ENCODE results near the gene LRP1B.

The LRP1B gene

DNA sequence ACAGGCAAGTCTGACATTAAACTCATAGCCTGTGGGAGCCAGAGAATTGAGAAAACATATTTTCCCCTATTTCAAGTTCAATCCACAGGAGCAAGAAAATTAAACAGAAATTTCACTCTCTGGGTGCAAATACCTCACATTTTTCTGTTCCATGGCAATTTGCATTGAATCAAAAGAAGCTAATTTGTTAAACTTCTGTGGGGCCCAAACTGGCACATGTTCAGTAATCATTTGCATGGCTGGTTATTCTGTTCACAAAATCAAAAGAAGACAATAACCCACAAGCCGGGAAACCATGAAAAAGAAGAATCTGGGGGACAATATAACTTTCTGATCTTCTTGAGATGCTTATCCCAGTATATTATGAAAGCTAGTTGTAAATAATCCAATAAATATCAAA, 363.1 kb downstream of the LRP1B start:
- TF ChIP-seq, protein P1, sequence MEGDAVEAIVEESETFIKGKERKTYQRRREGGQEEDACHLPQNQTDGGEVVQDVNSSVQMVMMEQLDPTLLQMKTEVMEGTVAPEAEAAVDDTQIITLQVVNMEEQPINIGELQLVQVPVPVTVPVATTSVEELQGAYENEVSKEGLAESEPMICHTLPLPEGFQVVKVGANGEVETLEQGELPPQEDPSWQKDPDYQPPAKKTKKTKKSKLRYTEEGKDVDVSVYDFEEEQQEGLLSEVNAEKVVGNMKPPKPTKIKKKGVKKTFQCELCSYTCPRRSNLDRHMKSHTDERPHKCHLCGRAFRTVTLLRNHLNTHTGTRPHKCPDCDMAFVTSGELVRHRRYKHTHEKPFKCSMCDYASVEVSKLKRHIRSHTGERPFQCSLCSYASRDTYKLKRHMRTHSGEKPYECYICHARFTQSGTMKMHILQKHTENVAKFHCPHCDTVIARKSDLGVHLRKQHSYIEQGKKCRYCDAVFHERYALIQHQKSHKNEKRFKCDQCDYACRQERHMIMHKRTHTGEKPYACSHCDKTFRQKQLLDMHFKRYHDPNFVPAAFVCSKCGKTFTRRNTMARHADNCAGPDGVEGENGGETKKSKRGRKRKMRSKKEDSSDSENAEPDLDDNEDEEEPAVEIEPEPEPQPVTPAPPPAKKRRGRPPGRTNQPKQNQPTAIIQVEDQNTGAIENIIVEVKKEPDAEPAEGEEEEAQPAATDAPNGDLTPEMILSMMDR (IDR thresholded peaks at IDR 0.05; ENCODE audit: control insufficient read depth, extremely low read depth, insufficient read depth): no peak
- DNase-seq (ENCODE audit: low read depth): no peak
- H3K4me3 ChIP-seq (ENCODE audit: low read depth, low read length): no peak overlapping the region

DNA sequence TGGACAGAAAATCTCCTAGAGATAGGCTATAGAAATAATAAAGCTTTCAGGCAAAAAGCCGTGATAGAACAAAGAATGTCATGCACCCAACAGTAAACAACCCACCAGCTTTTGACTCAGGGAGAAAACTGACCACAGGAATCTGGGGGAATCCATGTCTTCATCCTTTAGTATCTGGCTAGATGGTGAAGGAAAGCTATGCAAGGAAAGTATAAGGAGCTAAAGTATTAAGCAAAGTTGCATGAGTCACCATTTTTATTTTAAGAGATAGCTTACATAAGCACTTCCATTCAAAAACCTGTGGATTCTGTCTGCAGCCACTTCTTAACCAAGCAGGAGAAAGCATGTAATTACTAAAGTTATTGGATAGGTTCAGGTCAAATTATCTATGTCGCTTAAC, 363.8 kb downstream of the LRP1B start:
- TF ChIP-seq, protein P1 (IDR thresholded peaks at IDR 0.05; ENCODE audit: control insufficient read depth, extremely low read depth, insufficient read depth): no peak
- no peak for DNase-seq (ENCODE audit: low read depth)
- no peak overlapping the region for H3K4me3 ChIP-seq (ENCODE audit: low read depth, low read length)

DNA sequence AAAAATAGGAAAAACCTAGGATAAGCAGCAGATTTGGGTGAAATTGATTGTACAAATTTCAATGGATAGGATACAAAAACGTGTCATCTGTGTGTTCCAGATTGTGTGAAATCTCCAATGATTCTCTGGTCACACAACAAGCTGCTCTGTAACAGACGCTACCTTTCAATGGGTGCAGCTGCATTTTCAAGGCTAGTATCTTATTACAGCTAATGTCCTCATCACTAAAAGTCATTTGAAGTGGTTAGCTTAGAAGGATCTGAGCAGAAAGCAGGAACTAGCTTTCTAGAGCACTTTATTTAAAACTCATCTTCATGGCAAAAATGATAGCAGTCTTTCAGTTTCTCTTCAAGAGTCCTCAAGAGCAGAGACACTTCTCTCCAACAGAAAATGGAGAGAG, 364.6 kb downstream of the LRP1B start:
- no peak for DNase-seq (ENCODE audit: low read depth)
- H3K4me3 ChIP-seq (ENCODE audit: low read depth, low read length): no peak overlapping the region
- TF ChIP-seq, protein P1 (IDR thresholded peaks at IDR 0.05; ENCODE audit: control insufficient read depth, extremely low read depth, insufficient read depth): no peak

DNA sequence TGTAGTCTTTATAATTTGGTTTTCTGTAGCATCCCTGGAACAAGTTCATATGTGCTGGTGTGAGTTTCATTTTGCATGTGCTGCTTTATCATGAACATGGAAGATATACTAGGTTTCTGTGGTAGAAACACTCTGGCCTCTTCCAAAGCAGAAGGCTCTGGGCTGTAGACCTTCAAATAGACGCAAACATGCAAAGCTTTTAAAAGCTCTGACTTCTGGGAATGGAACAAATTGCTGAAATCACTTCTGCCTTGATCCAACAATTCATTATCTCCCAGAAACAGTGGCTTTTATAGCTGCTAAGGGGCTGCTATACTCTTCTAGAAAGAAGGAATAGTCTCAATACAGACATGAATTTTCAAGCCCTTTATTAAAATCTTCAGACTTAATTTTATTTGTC, 382.2 kb downstream of the LRP1B start:
- TF ChIP-seq, protein P1 (IDR thresholded peaks at IDR 0.05; ENCODE audit: control insufficient read depth, extremely low read depth, insufficient read depth): no peak
- no peak for DNase-seq (ENCODE audit: low read depth)
- H3K4me3 ChIP-seq (ENCODE audit: low read depth, low read length): no peak overlapping the region

DNA sequence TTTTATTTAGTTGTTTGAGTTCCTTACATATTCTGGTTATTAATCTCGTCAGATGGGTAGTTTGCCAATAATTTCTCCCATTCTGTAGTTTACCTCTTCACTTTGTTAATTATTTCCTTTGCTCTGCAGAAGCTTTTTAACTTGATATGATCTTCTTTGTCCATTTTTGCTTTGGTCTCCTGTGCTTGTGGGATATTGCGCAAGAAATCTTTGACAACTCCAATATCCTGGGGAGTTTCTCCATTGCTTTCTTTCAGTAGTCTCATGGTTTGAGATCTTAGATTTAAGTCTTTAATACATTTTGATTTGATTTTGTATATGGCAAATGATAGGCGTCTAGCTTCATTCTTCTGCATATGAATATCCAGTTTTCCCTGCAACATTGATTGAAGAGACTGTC, 389.2 kb downstream of the LRP1B start:
- no peak for DNase-seq (ENCODE audit: low read depth)
- TF ChIP-seq, protein P1 (IDR thresholded peaks at IDR 0.05; ENCODE audit: control insufficient read depth, extremely low read depth, insufficient read depth): no peak
- H3K4me3 ChIP-seq (ENCODE audit: low read depth, low read length): no peak overlapping the region

DNA sequence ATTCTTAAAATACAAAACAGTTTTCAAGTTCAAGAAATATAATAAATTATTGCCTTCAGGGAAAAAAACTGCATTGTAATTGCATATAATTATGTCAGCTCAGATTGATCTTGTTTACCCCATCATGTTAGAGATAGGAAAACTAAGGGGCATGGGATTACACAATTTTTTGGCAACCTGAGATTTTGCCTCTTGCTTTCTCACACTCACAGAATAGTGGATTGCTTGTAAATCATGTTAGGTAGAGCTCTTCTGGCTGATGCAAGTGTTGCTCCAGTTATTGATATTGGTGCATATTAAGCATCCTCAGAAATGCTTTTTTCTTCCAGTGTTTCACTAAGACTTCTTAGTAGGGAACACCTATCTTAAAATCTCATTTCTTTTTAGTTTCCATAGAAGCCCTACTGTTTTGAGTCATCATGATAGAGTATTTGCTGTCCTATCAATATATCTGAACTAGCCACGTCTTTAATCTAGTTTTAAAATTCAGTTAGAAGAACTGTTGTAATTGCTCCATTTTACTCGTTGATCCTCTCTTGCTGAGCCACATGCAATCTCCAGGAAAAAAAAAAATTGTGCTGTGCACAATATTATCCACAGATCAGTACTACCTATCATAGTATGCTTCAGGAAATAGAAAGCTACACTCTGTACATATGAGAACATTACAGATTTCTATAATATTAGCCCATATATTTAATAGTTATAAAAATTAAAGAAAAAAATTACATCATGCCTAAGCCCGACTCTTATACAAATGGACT, 393.1 kb downstream of the LRP1B start:
- TF ChIP-seq, protein P1 (IDR thresholded peaks at IDR 0.05; ENCODE audit: control insufficient read depth, extremely low read depth, insufficient read depth): no peak
- H3K4me3 ChIP-seq (ENCODE audit: low read depth, low read length): no peak overlapping the region
- DNase-seq (ENCODE audit: low read depth): no peak

DNA sequence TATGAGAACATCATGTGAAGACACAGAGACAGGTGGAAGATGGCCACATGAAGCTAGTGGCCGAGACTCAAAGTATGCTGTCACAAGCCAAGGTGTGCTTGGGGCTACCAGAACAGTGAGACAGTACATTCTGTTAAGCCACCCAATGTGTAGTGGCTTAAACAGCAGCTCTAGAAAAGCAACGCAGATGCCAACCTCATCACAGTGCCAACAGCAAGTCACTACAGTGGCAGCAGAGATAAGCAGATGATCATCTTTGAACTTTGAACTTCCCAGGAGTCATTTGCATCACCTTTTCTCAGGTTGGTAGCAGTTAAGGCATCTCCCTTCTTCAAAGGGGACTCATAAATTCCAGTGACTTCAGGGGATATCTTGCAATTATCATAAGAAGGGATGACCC, 394.4 kb downstream of the LRP1B start:
- TF ChIP-seq, protein P1 (IDR thresholded peaks at IDR 0.05; ENCODE audit: control insufficient read depth, extremely low read depth, insufficient read depth): no peak
- DNase-seq (ENCODE audit: low read depth): no peak
- no peak overlapping the region for H3K4me3 ChIP-seq (ENCODE audit: low read depth, low read length)

Measured in LNCaP clone FGC (cell line).